Measurements from ENCODE around the gene CYB561D2. TPM values are rescaled to one million over a fixed set of nuclear protein-coding genes. Genes with fewer than 3 reads are reported as not detected.

CYB561D2 gene
- total and polyA plus RNA-seq, 9 of the 15 experiments (the other 6 are each of a cell fraction or from before 2014, with no cell fraction given), result 4.2 to 16.6 (median 9.4) TPM

- TF ChIP-seq ZBTB49 (CRISPR knock-in tag; IDR thresholded peaks at IDR 0.05; ENCODE audit: borderline replicate concordance), result no peak
- TF ChIP-seq CTBP1 (IDR thresholded peaks at IDR 0.05; ENCODE audit: borderline replicate concordance), result peak; percentile 14; the same call in 1 of the 2 replicates
- TF ChIP-seq EP400 (IDR thresholded peaks at IDR 0.05), result peak; percentile 42; the same call in 1 of the 2 replicates
- peak; percentile 48 for TF ChIP-seq TBP (optimal IDR thresholded peaks at IDR 0.05; ENCODE audit: low read depth, low read length)
- TF ChIP-seq BHLHE40 (IDR thresholded peaks at IDR 0.05; ENCODE audit: low read length), result 0 out of 2 replicates have a peak, but pooled peaks have one; percentile 6
- TF ChIP-seq ZNF583 (CRISPR knock-in tag; IDR thresholded peaks at IDR 0.05), result no peak
- TF ChIP-seq ZNF592 (IDR thresholded peaks at IDR 0.05), result 0 out of 2 replicates have a peak, but pooled peaks have one; percentile 52
- TF ChIP-seq CHD1 (IDR thresholded peaks at IDR 0.05; ENCODE audit: low read length), result peak; percentile 73
- 0 out of 2 replicates have a peak, but pooled peaks have one; percentile 22 for TF ChIP-seq HNRNPL (IDR thresholded peaks at IDR 0.05; ENCODE audit: low read depth, low read length)
- TF ChIP-seq E2F1 (CRISPR knock-in tag; IDR thresholded peaks at IDR 0.05), result no peak
- TF ChIP-seq TCF7L2 (IDR thresholded peaks at IDR 0.05; ENCODE audit: low read depth, low read length), result no peak
- 0 out of 2 replicates have a peak, but pooled peaks have one; percentile 42 for TF ChIP-seq SUPT5H (IDR thresholded peaks at IDR 0.05)
- peak; percentile 23; the same call in 1 of the 2 replicates for TF ChIP-seq ZBTB1 (CRISPR knock-in tag; IDR thresholded peaks at IDR 0.05; ENCODE audit: borderline replicate concordance, low read depth)
- no peak for TF ChIP-seq NFE2 (IDR thresholded peaks at IDR 0.05; ENCODE audit: low read depth)
Measured at GRCh38 chr3:50340448-50341329, 10.0 kb upstream of the CYB561D2 start, which contains the start of gene RASSF1 (continued).
